SK-N-SH treated with all-trans-retinoic acid at 6 μM for 48 hours (cell line): Measurements from ENCODE around the gene MICAL1.

Source experiments
- ATAC-seq: fragments of 200-7000 bp; cut with Tn5 transposase; 3 replicates; pipeline ENCODE4 v1.9.1; 2020; ENCODE audit warnings: mild to moderate bottlenecking, moderate library complexity
- ARNTL ChIP-seq: fragments of 450-650 bp; formaldehyde crosslinking; IDR thresholded peaks from 2 replicates; pipeline ENCODE4 v1.5.0; 2020; ENCODE audit warnings: low read depth, mild to moderate bottlenecking, moderate library complexity, borderline replicate concordance
- BACH2 ChIP-seq: fragments of 250-450 bp; sonication (Bioruptor Pico); IDR thresholded peaks from 2 replicates; pipeline ENCODE4 v1.9.0; 2021; ENCODE audit warnings: mild to moderate bottlenecking, borderline replicate concordance
- ESRRG ChIP-seq: fragments of 250-450 bp; sonication (Bioruptor Pico); IDR thresholded peaks from 2 replicates; pipeline ENCODE4 v1.6.1; 2021; ENCODE audit warnings: mild to moderate bottlenecking
- GLIS3 ChIP-seq: fragments of 250-450 bp; sonication (Bioruptor Pico); IDR thresholded peaks from 2 replicates; pipeline ENCODE4 v1.5.0; 2020; ENCODE audit warnings: mild to moderate bottlenecking, moderate library complexity
- ISL1 ChIP-seq: fragments of 250-450 bp; sonication (Bioruptor Pico); IDR thresholded peaks from 2 replicates; pipeline ENCODE4 v2.1.2; 2022; ENCODE audit warnings: mild to moderate bottlenecking, moderate library complexity
- RARB ChIP-seq: fragments of 250-450 bp; sonication (Bioruptor Pico); IDR thresholded peaks from 2 replicates; pipeline ENCODE4 v1.8.0; 2021; ENCODE audit warnings: mild to moderate bottlenecking, moderate library complexity
- SNAI2 ChIP-seq: fragments of 250-450 bp; sonication (Bioruptor Pico); IDR thresholded peaks from 2 replicates; pipeline ENCODE4 v1.5.0; 2020; ENCODE audit warnings: mild to moderate bottlenecking, moderate library complexity
- TOX ChIP-seq: fragments of 250-450 bp; sonication (Bioruptor Pico); IDR thresholded peaks from 2 replicates; pipeline ENCODE4 v1.8.0; 2021; ENCODE audit warnings: mild to moderate bottlenecking, moderate library complexity, borderline replicate concordance
- ZFP30 ChIP-seq: fragments of 450-650 bp; formaldehyde crosslinking; IDR thresholded peaks from 2 replicates; pipeline ENCODE4 v1.5.0; 2022; ENCODE audit warnings: mild to moderate bottlenecking, moderate library complexity
- ZNF565 ChIP-seq: fragments of 450-650 bp; formaldehyde crosslinking; conservative IDR thresholded peaks from 2 replicates; pipeline ENCODE4 v1.5.0; 2020; ENCODE audit warnings: low read depth, mild to moderate bottlenecking, moderate library complexity
- ZNF70 ChIP-seq: fragments of 450-650 bp; formaldehyde crosslinking; IDR thresholded peaks from 2 replicates; pipeline ENCODE4 v1.5.0; 2020; ENCODE audit warnings: mild to moderate bottlenecking, moderate library complexity
- ZNF8 ChIP-seq: fragments of 450-650 bp; formaldehyde crosslinking; IDR thresholded peaks from 2 replicates; pipeline ENCODE4 v1.5.0; 2020; ENCODE audit warnings: mild to moderate bottlenecking, moderate library complexity
- TF ChIP-seq, protein P1 (sequence below): fragments of 250-450 bp; sonication (Bioruptor Pico); IDR thresholded peaks from 2 replicates; pipeline ENCODE4 v1.8.0; 2020; ENCODE audit warnings: mild to moderate bottlenecking, moderate library complexity, borderline replicate concordance
- TF ChIP-seq, protein P2 (sequence below): fragments of 250-450 bp; sonication (Bioruptor Pico); IDR thresholded peaks from 2 replicates; pipeline ENCODE4 v1.5.0; 2020; ENCODE audit warnings: mild to moderate bottlenecking, moderate library complexity
- TF ChIP-seq, protein P3 (sequence below): fragments of 250-450 bp; sonication (Bioruptor Pico); IDR thresholded peaks from 2 replicates; pipeline ENCODE4 v1.5.1; 2020; ENCODE audit warnings: low read depth, mild to moderate bottlenecking, moderate library complexity
- TF ChIP-seq, protein P4 (sequence below): fragments of 250-450 bp; sonication (Bioruptor Pico); IDR thresholded peaks from 2 replicates; pipeline ENCODE4 v1.8.0; 2021; ENCODE audit warnings: low read depth, mild to moderate bottlenecking, moderate library complexity, borderline replicate concordance
- TF ChIP-seq, protein P5 (sequence below): fragments of 250-450 bp; sonication (Bioruptor Pico); IDR thresholded peaks from 2 replicates; pipeline ENCODE4 v1.5.1; 2021; ENCODE audit warnings: mild to moderate bottlenecking, moderate library complexity

Gene MICAL1

DNA sequence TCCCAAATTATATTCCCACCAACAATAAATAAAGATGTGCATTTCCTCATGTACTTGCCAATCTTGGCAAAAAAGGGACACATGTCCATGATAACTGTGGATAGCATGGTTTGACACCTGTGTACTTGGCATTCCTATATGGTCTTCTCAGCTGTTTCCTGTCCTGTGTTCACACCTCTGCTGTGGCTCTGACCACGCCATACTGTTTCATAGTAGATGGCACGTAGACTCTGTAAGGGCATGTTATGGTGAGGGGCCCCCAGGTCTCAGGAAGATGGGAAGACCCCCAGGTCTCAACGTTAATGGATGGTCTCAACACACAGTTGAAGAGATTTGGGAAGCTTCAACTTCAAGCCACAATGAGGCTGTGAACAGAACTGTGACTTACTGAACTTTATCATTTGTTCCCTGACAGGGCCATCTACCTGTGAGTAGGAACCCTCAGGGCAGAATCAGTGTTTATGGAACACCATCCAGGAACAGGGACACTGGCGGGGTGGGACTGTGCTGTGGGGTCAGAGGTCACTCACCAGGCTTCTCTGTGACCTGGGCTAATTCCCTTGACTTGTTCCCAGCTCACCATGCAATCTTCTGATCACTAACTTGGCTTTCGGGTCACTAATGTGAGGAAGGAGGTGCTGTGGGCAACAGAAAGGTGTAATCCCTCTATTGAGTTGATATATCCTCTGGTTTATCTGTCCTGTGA is 15.7 kb upstream of the MICAL1 start:
- ATAC-seq = no peak
- TF ChIP-seq, protein P1, sequence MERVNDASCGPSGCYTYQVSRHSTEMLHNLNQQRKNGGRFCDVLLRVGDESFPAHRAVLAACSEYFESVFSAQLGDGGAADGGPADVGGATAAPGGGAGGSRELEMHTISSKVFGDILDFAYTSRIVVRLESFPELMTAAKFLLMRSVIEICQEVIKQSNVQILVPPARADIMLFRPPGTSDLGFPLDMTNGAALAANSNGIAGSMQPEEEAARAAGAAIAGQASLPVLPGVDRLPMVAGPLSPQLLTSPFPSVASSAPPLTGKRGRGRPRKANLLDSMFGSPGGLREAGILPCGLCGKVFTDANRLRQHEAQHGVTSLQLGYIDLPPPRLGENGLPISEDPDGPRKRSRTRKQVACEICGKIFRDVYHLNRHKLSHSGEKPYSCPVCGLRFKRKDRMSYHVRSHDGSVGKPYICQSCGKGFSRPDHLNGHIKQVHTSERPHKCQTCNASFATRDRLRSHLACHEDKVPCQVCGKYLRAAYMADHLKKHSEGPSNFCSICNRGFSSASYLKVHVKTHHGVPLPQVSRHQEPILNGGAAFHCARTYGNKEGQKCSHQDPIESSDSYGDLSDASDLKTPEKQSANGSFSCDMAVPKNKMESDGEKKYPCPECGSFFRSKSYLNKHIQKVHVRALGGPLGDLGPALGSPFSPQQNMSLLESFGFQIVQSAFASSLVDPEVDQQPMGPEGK (CRISPR knock-in tag) = no peak
- TF ChIP-seq ISL1 (CRISPR knock-in tag) (no peak), RARB (CRISPR knock-in tag) (no peak), SNAI2 (CRISPR knock-in tag) (no peak), ESRRG (no peak), BACH2 (CRISPR knock-in tag) (no peak), ZNF70 (CRISPR knock-in tag) (no peak)
- TF ChIP-seq, protein P2, sequence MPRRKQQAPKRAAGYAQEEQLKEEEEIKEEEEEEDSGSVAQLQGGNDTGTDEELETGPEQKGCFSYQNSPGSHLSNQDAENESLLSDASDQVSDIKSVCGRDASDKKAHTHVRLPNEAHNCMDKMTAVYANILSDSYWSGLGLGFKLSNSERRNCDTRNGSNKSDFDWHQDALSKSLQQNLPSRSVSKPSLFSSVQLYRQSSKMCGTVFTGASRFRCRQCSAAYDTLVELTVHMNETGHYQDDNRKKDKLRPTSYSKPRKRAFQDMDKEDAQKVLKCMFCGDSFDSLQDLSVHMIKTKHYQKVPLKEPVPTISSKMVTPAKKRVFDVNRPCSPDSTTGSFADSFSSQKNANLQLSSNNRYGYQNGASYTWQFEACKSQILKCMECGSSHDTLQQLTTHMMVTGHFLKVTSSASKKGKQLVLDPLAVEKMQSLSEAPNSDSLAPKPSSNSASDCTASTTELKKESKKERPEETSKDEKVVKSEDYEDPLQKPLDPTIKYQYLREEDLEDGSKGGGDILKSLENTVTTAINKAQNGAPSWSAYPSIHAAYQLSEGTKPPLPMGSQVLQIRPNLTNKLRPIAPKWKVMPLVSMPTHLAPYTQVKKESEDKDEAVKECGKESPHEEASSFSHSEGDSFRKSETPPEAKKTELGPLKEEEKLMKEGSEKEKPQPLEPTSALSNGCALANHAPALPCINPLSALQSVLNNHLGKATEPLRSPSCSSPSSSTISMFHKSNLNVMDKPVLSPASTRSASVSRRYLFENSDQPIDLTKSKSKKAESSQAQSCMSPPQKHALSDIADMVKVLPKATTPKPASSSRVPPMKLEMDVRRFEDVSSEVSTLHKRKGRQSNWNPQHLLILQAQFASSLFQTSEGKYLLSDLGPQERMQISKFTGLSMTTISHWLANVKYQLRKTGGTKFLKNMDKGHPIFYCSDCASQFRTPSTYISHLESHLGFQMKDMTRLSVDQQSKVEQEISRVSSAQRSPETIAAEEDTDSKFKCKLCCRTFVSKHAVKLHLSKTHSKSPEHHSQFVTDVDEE (CRISPR knock-in tag) = no peak
- TF ChIP-seq, protein P3, sequence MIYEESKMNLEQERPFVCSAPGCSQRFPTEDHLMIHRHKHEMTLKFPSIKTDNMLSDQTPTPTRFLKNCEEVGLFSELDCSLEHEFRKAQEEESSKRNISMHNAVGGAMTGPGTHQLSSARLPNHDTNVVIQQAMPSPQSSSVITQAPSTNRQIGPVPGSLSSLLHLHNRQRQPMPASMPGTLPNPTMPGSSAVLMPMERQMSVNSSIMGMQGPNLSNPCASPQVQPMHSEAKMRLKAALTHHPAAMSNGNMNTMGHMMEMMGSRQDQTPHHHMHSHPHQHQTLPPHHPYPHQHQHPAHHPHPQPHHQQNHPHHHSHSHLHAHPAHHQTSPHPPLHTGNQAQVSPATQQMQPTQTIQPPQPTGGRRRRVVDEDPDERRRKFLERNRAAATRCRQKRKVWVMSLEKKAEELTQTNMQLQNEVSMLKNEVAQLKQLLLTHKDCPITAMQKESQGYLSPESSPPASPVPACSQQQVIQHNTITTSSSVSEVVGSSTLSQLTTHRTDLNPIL (CRISPR knock-in tag) = no peak

DNA sequence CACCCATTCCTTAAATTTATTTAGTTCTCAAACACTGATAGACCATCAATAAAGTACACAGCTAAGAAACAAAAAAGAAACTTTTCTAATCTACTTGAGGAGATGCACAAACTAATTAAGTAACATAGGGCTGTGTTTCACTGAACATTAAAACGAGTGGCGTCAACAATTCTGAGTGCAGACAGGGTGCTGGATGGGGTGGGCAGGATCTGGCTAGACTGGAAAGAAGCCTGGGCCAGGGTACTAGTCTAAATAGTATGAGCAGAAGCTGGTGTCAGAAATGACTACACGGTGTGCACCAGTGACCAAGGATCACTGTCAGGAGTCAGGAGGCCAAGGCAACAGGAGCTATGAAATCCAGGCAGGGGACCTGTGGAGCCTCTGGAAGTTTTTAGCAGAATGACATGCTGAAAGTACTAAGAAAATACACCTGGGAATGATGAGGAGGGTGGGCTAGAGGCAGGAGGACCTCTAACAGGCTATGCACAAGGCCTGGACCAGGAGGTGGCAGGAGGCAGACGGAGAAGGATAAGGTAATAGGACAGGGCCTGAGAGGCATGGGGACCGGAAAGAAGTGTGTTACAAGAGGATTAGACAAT is 14.1 kb upstream of the MICAL1 start:
- TF ChIP-seq, protein P4, sequence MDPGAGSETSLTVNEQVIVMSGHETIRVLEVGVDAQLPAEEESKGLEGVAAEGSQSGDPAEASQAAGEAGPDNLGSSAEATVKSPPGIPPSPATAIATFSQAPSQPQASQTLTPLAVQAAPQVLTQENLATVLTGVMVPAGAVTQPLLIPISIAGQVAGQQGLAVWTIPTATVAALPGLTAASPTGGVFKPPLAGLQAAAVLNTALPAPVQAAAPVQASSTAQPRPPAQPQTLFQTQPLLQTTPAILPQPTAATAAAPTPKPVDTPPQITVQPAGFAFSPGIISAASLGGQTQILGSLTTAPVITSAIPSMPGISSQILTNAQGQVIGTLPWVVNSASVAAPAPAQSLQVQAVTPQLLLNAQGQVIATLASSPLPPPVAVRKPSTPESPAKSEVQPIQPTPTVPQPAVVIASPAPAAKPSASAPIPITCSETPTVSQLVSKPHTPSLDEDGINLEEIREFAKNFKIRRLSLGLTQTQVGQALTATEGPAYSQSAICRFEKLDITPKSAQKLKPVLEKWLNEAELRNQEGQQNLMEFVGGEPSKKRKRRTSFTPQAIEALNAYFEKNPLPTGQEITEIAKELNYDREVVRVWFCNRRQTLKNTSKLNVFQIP (CRISPR knock-in tag) = no peak
- TF ChIP-seq, protein P5, sequence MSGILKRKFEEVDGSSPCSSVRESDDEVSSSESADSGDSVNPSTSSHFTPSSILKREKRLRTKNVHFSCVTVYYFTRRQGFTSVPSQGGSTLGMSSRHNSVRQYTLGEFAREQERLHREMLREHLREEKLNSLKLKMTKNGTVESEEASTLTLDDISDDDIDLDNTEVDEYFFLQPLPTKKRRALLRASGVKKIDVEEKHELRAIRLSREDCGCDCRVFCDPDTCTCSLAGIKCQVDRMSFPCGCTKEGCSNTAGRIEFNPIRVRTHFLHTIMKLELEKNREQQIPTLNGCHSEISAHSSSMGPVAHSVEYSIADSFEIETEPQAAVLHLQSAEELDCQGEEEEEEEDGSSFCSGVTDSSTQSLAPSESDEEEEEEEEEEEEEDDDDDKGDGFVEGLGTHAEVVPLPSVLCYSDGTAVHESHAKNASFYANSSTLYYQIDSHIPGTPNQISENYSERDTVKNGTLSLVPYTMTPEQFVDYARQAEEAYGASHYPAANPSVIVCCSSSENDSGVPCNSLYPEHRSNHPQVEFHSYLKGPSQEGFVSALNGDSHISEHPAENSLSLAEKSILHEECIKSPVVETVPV (CRISPR knock-in tag) = no peak
- TF ChIP-seq BACH2 (CRISPR knock-in tag) (no peak), ZFP30 (CRISPR knock-in tag) (no peak), ISL1 (CRISPR knock-in tag) (no peak), GLIS3 (CRISPR knock-in tag) (no peak), ARNTL (no peak), TOX (CRISPR knock-in tag) (no peak), ZNF70 (CRISPR knock-in tag) (no peak), ZNF8 (CRISPR knock-in tag) (no peak), ZNF565 (CRISPR knock-in tag) (no peak), SNAI2 (CRISPR knock-in tag) (no peak)
- TF ChIP-seq, protein P2 (CRISPR knock-in tag) = no peak
- ATAC-seq = no peak
